Astrocyte (in vitro differentiated cells and primary cell): ENCODE measurements around the gene TLL2.

ENCODE experiments used
- CTCF ChIP-seq: IDR thresholded peaks from 2 replicates; pipeline ENCODE4 v1.5.1; 2011; ENCODE audit warnings: low read depth, mild to moderate bottlenecking, inconsistent platforms, low read length, moderate library complexity; ENCODE audit not compliant: insufficient read depth
- EZH2 ChIP-seq: IDR thresholded peaks from 2 replicates; pipeline ENCODE4 v1.6.1; 2012; ENCODE audit warnings: mild to moderate bottlenecking, low read length, inconsistent platforms; ENCODE audit not compliant: insufficient read depth

- TF ChIP-seq CTCF (no peak), EZH2 (no peak)
Observed at GRCh38 chr10:96322275-96322674, 191.5 kb downstream of the TLL2 start.
